Glutamatergic neuron (in vitro differentiated cells): ENCODE results near the gene UNC13C. TPM values are rescaled to one million over a fixed set of nuclear protein-coding genes. Genes with fewer than 3 reads are reported as not detected.

Experiments
- DNase-seq: peaks from one replicate; pipeline ENCODE4 v3.0.0; 2022
- H3K27ac Mint-ChIP-seq: one replicate; pipeline ENCODE4 v1.8.0; 2020; ENCODE audit warnings: mild to moderate bottlenecking, mixed read lengths, inconsistent platforms; ENCODE audit not compliant: unreplicated experiment
- H3K27me3 Mint-ChIP-seq: one replicate; pipeline ENCODE4 v1.8.0; 2020; ENCODE audit warnings: mild to moderate bottlenecking, moderate library complexity, mixed read lengths, inconsistent platforms; ENCODE audit not compliant: unreplicated experiment
- H3K36me3 Mint-ChIP-seq: one replicate; pipeline ENCODE4 v1.8.0; 2020; ENCODE audit warnings: mild to moderate bottlenecking, mixed read lengths, inconsistent platforms; ENCODE audit not compliant: unreplicated experiment
- H3K4me1 Mint-ChIP-seq: one replicate; pipeline ENCODE4 v1.8.0; 2020; ENCODE audit warnings: mild to moderate bottlenecking, low read depth, mixed read lengths, inconsistent platforms; ENCODE audit not compliant: unreplicated experiment
- H3K4me3 Mint-ChIP-seq: one replicate; pipeline ENCODE4 v1.8.0; 2020; ENCODE audit warnings: mild to moderate bottlenecking, mixed read lengths, inconsistent platforms; ENCODE audit not compliant: unreplicated experiment
- H3K9me3 Mint-ChIP-seq: one replicate; pipeline ENCODE4 v1.8.0; 2020; ENCODE audit warnings: mild to moderate bottlenecking, moderate library complexity, mixed read lengths, inconsistent platforms; ENCODE audit not compliant: unreplicated experiment
- total RNA-seq: library from RNA; stranded (reverse); fragmentation: NEBNext Ultra II Directional; extraction: Animal tissue kit (Norgen Biotek cat#: 25700); gene quantifications from one replicate; pipeline ENCODE4 v1.2.1, GENCODE V29; 2021; ENCODE audit not compliant: unreplicated experiment
- TF ChIP-seq, protein P1 (sequence below): fragments of 200-600 bp; sonication (generic); IDR thresholded peaks from one replicate; pipeline ENCODE4 v1.5.0; 2021; ENCODE audit not compliant: partially characterized antibody, unreplicated experiment

UNC13C gene
- total RNA-seq, 1 donor from 2014 or later: 0.49 TPM

- Mint-ChIP-seq H3K9me3 (no peaks in the 10 kb centered on the region), H3K27me3 (no peaks in the 10 kb centered on the region), H3K27ac (no peak overlapping the region), H3K36me3 (no peaks in the 10 kb centered on the region), H3K4me1 (no peaks in the 10 kb centered on the region), H3K4me3 (no peak overlapping the region)
- DNase-seq: no peak
- TF ChIP-seq, protein P1, sequence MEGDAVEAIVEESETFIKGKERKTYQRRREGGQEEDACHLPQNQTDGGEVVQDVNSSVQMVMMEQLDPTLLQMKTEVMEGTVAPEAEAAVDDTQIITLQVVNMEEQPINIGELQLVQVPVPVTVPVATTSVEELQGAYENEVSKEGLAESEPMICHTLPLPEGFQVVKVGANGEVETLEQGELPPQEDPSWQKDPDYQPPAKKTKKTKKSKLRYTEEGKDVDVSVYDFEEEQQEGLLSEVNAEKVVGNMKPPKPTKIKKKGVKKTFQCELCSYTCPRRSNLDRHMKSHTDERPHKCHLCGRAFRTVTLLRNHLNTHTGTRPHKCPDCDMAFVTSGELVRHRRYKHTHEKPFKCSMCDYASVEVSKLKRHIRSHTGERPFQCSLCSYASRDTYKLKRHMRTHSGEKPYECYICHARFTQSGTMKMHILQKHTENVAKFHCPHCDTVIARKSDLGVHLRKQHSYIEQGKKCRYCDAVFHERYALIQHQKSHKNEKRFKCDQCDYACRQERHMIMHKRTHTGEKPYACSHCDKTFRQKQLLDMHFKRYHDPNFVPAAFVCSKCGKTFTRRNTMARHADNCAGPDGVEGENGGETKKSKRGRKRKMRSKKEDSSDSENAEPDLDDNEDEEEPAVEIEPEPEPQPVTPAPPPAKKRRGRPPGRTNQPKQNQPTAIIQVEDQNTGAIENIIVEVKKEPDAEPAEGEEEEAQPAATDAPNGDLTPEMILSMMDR: no peak
Observed at GRCh38 chr15:54560417-54560816, 582.2 kb downstream of the UNC13C start.

- DNase-seq: no peak
- H3K4me3 Mint-ChIP-seq: no peak overlapping the region
- H3K27ac Mint-ChIP-seq: no peak overlapping the region
- no peaks in the 10 kb centered on the region for H3K9me3 Mint-ChIP-seq
- TF ChIP-seq, protein P1: no peak
- no peaks in the 10 kb centered on the region for H3K4me1 Mint-ChIP-seq
- no peaks in the 10 kb centered on the region for H3K36me3 Mint-ChIP-seq
- H3K27me3 Mint-ChIP-seq: no peaks in the 10 kb centered on the region
Observed at GRCh38 chr15:54564166-54564565, 585.9 kb downstream of the UNC13C start.

- no peaks in the 10 kb centered on the region for H3K4me1 Mint-ChIP-seq
Observed at GRCh38 chr15:54566654-54567053, 588.4 kb downstream of the UNC13C start.

DNA sequence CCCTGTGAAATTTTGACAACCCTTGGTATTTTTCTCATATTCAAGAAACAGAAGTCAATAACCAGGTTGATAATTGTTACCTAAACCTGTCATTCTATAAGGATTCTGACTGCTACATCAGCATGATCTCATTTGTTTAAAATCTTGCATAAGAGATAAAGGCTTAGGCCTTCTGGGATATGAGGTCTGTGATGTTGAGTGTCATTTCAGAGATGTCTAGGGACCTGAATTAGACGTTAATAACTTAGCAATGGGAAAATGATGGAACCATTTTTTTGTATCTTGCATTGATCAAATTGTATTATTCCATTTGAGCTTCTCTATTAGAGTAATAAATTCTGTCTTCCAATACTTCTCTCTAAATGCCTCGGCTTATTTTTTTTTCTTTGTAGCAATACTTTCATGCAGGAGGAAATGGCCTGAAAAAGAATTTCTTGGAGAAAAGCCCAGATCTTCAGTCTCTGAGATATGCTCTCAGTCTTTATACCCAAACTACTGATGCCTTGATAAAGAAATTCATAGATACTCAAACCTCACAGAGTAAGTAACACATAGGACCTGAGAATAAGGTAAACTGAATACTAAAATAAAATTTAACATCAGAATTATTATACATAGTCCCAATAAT is 589.3 kb downstream of the UNC13C start:
- TF ChIP-seq, protein P1: no peak
- no peak overlapping the region for H3K4me3 Mint-ChIP-seq
- H3K27ac Mint-ChIP-seq: no peak overlapping the region
- H3K27me3 Mint-ChIP-seq: no peaks in the 10 kb centered on the region
- no peaks in the 10 kb centered on the region for H3K4me1 Mint-ChIP-seq
- no peaks in the 10 kb centered on the region for H3K9me3 Mint-ChIP-seq
- no peak for DNase-seq
- no peaks in the 10 kb centered on the region for H3K36me3 Mint-ChIP-seq

More at GRCh38 chr15:54566654-54567053, 588.4 kb downstream of the UNC13C start:
- Mint-ChIP-seq H3K4me3 (no peak overlapping the region), H3K9me3 (no peaks in the 10 kb centered on the region), H3K27me3 (no peaks in the 10 kb centered on the region), H3K27ac (no peak overlapping the region), H3K36me3 (no peaks in the 10 kb centered on the region)
- TF ChIP-seq, protein P1: no peak
- DNase-seq: no peak

DNA sequence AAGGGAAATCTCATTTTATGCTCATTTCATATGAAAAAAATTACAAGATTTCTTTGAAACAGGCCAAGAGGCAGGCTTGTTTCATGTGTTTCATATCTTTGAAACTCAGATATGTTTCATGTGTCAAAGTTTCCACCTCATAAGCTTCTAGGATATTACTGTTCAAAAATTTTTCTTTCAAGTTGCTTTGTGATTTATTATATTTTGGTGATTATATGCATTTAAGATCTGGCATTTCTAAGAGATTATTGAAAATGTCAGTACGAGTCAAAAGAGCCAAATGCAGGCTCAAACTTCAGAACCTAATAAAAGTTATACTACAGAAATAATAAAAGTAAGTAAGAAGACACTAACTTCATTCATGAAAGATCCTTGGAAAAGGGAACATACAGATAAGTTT is 590.1 kb downstream of the UNC13C start:
- Mint-ChIP-seq H3K27me3 (no peaks in the 10 kb centered on the region), H3K4me1 (no peaks in the 10 kb centered on the region), H3K9me3 (no peaks in the 10 kb centered on the region), H3K36me3 (no peaks in the 10 kb centered on the region), H3K4me3 (no peak overlapping the region), H3K27ac (no peak overlapping the region)
- TF ChIP-seq, protein P1: no peak
- DNase-seq: no peak
